HepG2 (cell line): ENCODE data around the gene BAIAP3. TPM values are rescaled to one million over a fixed set of nuclear protein-coding genes. Genes with fewer than 3 reads are reported as not detected.

ENCODE experiments used
- ATAC-seq: fragments of 200-7000 bp; cut with Tn5 transposase; 3 replicates; pipeline ENCODE4 v1.9.1; 2020; ENCODE audit warnings: mild to moderate bottlenecking, moderate library complexity
- BruUV-seq: library from RNA; stranded (reverse); fragments of 400-500 nt; replicated peaks from 2 replicates; lab custom pipeline; 2021; lab: Mats Ljungman, UMichigan
- CTCF ChIA-PET: fragments of 300-600 bp; formaldehyde crosslinking; extraction: SDS; loops from one replicate; lab custom pipeline; 2021; ENCODE audit warnings: low total read pairs, inconsistent platforms, low intra/inter-chr PET ratio; lab: Yijun Ruan, JAX
- POLR2A ChIA-PET: fragments of 350-600 bp; sonication (Branson Sonifier 250); formaldehyde crosslinking; loops from one replicate; lab custom pipeline; 2020; ENCODE audit warnings: antibody characterized with exemption, inconsistent platforms; lab: Yijun Ruan, JAX
- DNase-seq: peaks from one replicate; pipeline ENCODE4 v3.0.0-alpha.2; 2015; ENCODE audit warnings: low spot score
- FAIRE-seq: peaks from 3 replicates; lab custom pipeline; 2011; peaks lifted over from hg19 to GRCh38; lab: Jason Lieb, UNC
- H2AFZ ChIP-seq: one replicate; pipeline ENCODE4 v1.6.1; 2011; ENCODE audit warnings: low read length, inconsistent platforms
- H3K27ac ChIP-seq: fragments of 300-600 bp; 3 replicates; pipeline ENCODE4 v1.8.0; 2011; ENCODE audit warnings: mixed run types, mild to moderate bottlenecking, mixed read lengths, low read length, inconsistent platforms; ENCODE audit not compliant: insufficient read depth; ENCODE audit errors: extremely low read length
- H3K27me3 ChIP-seq, 2 experiments: fragments of 200-600 bp in 1 of 2; 2 replicates in 1 of 2; 3 replicates in 1 of 2; pipeline versions ENCODE4 v1.6.0 to v1.8.0; 2011; ENCODE audit warnings: low read length in 2 of 2, mild to moderate bottlenecking in 2 of 2, moderate library complexity in 2 of 2, inconsistent platforms in 1 of 2; ENCODE audit not compliant: insufficient read depth in 2 of 2, control insufficient read depth in 1 of 2
- H3K36me3 ChIP-seq, 2 experiments: fragments of 200-600 bp in 1 of 2; replicated peaks in 1 of 2; 2 replicates in 1 of 2; 3 replicates in 1 of 2; pipeline versions ENCODE4 v1.5.1 to v1.8.0; 2011; ENCODE audit warnings: low read length in 2 of 2, inconsistent platforms in 1 of 2; ENCODE audit not compliant: insufficient read depth in 2 of 2, control insufficient read depth in 1 of 2
- H3K4me1 ChIP-seq: 2 replicates; pipeline ENCODE4 v1.5.1; 2012; ENCODE audit warnings: low read length, inconsistent platforms; ENCODE audit not compliant: insufficient read depth
- H3K4me2 ChIP-seq: 2 replicates; pipeline ENCODE4 v1.6.0; 2011; ENCODE audit warnings: low read depth, low read length, inconsistent platforms
- H3K4me3 ChIP-seq, 3 experiments: fragments of 200-600 bp in 1 of 3; sonication (generic), shearing (Covaris generic) in 1 of 3; replicated peaks in 1 of 3; 2 replicates each; pipeline ENCODE4 v1.5.1; 2011 to 2016; ENCODE audit warnings: low read length in 3 of 3, inconsistent platforms in 2 of 3, low read depth in 2 of 3, mild to moderate bottlenecking in 2 of 3, control low read depth in 1 of 3, mixed read lengths in 1 of 3; ENCODE audit not compliant: insufficient read depth in 1 of 3
- H3K79me2 ChIP-seq: one replicate; pipeline ENCODE4 v1.6.1; 2011; ENCODE audit warnings: low read length, inconsistent platforms; ENCODE audit not compliant: insufficient read depth
- H3K9ac ChIP-seq: 2 replicates; pipeline ENCODE4 v1.6.0; 2011; ENCODE audit warnings: mild to moderate bottlenecking, low read depth, low read length, inconsistent platforms; ENCODE audit not compliant: insufficient read depth
- H3K9me3 ChIP-seq: 2 replicates; pipeline ENCODE4 v1.5.1; 2012; ENCODE audit warnings: mild to moderate bottlenecking, low read length
- H4K20me1 ChIP-seq: 2 replicates; pipeline ENCODE4 v1.6.0; 2011; ENCODE audit warnings: inconsistent platforms, mild to moderate bottlenecking, low read length, moderate library complexity; ENCODE audit not compliant: insufficient read depth
- FLYWCH1 ChIP-seq: sonication (generic); formaldehyde crosslinking; IDR thresholded peaks from 2 replicates; pipeline ENCODE4 v1.8.1; 2023; ENCODE audit warnings: mild to moderate bottlenecking, missing genetic modification reagents
- HNRNPUL1 ChIP-seq: fragments of 200-400 bp; formaldehyde crosslinking; IDR thresholded peaks from 2 replicates; pipeline ENCODE4 v1.6.1; 2017; ENCODE audit warnings: low read depth, mild to moderate bottlenecking, low read length, moderate library complexity
- KDM1A ChIP-seq: IDR thresholded peaks from 2 replicates; pipeline ENCODE4 v1.6.1; 2016; ENCODE audit warnings: missing compliant biosample characterization
- MEIS1 ChIP-seq: sonication (generic); formaldehyde crosslinking; IDR thresholded peaks from 2 replicates; pipeline ENCODE4 v1.9.0; 2021; ENCODE audit warnings: mild to moderate bottlenecking, missing genetic modification reagents, moderate library complexity, borderline replicate concordance
- NFKB2 ChIP-seq: sonication (generic); formaldehyde crosslinking; IDR thresholded peaks from 2 replicates; pipeline ENCODE4 v1.4.0; 2020; ENCODE audit warnings: missing genetic modification reagents, borderline replicate concordance
- ZGPAT ChIP-seq: IDR thresholded peaks from 2 replicates; pipeline ENCODE4 v1.6.1; 2016; ENCODE audit warnings: mild to moderate bottlenecking
- ZNF34 ChIP-seq: sonication (generic); formaldehyde crosslinking; IDR thresholded peaks from 2 replicates; pipeline ENCODE4 v1.4.0; 2020; ENCODE audit warnings: mild to moderate bottlenecking, missing genetic modification reagents, borderline replicate concordance
- ZNF460 ChIP-seq: sonication (generic); formaldehyde crosslinking; IDR thresholded peaks from 2 replicates; pipeline ENCODE4 v1.5.1; 2020; ENCODE audit warnings: missing genetic modification reagents, mild to moderate bottlenecking, borderline replicate concordance
- ZNF512B ChIP-seq: sonication (generic); formaldehyde crosslinking; IDR thresholded peaks from 2 replicates; pipeline ENCODE4 v1.5.1; 2020; ENCODE audit warnings: missing genetic modification reagents, mild to moderate bottlenecking, borderline replicate concordance
- WGBS: methylation state at CpG from one replicate; pipeline ENCODE4 v1.1.6; 2017; ENCODE audit warnings: low lambda C conversion rate; 5-methylcytosine and 5-hydroxymethylcytosine counted together
- in situ Hi-C: cut with HindIII; loops from 2 replicates; pipeline ENCODE4 v1.10.0; 2017; ENCODE audit warnings: low pct_unique_long_range_greater_than_20kb; ENCODE audit not compliant: extremely low pct_ligation_motif_present
- intact Hi-C: fragments of 100-400 bp; cut with micrococcal nuclease; formaldehyde crosslinking; loops from one replicate; pipeline ENCODE4 v1.10.0; 2022; ENCODE audit not compliant: unreplicated experiment
- polyA plus RNA-seq, 8 experiments: library from polyadenylated mRNA; depleted of rRNA in 3 of 8; stranded (reverse) in 7 of 8; unstranded in 1 of 8; fragments of >200 nt; fragmentation: Illumina TruSeq in 4 of 8; extraction: Trizol in 4 of 8; gene quantifications; 2 replicates each; pipeline versions ENCODE4 v1.2.1 to v1.2.3, GENCODE V29; 2011 to 2016; ENCODE audit warnings: low read depth in 4 of 8, missing spikeins in 1 of 8, mixed read lengths in 1 of 8; ENCODE audit not compliant: insufficient read depth in 1 of 8
- total RNA-seq, 5 experiments: library from RNA; depleted of rRNA; stranded (reverse); fragments of >200 nt; fragmentation: Illumina TruSeq; extraction: Trizol; gene quantifications; 2 replicates each; pipeline ENCODE4 v1.2.3, GENCODE V29; 2016; ENCODE audit warnings: low read depth in 1 of 5
- TF ChIP-seq, protein P1 (sequence below): sonication (generic); formaldehyde crosslinking; IDR thresholded peaks from 2 replicates; pipeline ENCODE4 v1.4.0; 2020; ENCODE audit warnings: missing genetic modification reagents
- TF ChIP-seq, protein P2 (sequence below): sonication (generic); formaldehyde crosslinking; IDR thresholded peaks from 2 replicates; pipeline ENCODE4 v1.5.1; 2020; ENCODE audit warnings: mild to moderate bottlenecking, missing genetic modification reagents, moderate library complexity

The BAIAP3 gene
- total and polyA plus RNA-seq, 2 of the 13 experiments (the other 11 are each of a cell fraction or from before 2014, with no cell fraction given): 3.2 to 5.7 TPM

DNA sequence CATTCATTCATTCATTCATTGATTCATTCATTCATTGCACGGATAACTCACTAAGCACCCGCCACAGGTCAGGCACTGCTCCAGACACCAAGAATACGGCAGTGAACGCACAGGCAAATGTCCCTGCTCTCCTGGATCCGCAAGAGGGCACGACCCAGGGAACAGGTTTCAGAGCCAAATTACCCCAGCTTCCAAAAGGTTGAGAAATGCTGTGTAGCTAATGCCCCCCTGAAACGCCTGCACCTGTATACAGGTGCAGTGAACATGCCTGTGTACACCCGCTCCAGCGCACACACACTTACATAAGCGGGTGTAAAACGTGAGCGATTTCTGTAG is 33.6 kb upstream of the BAIAP3 start (continued):
- no peak for TF ChIP-seq HNRNPUL1
- TF ChIP-seq, protein P1, sequence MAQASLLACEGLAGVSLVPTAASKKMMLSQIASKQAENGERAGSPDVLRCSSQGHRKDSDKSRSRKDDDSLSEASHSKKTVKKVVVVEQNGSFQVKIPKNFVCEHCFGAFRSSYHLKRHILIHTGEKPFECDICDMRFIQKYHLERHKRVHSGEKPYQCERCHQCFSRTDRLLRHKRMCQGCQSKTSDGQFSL (CRISPR knock-in tag): no peak

- FAIRE-seq (no peak), DNase-seq (peak; percentile 55), ATAC-seq (peak; percentile 80)
- Histone ChIP-seq H3K4me1 (peaks cover 91% of the 10 kb centered on the region), H3K27ac (no peak overlapping the region), H3K79me2 (no peaks in the 10 kb centered on the region), H3K9me3 (no peaks in the 10 kb centered on the region), H3K9ac (no peak overlapping the region), H3K36me3 (no peaks in the 10 kb centered on the region), H3K27me3 (no peaks in the 10 kb centered on the region), H3K4me3 (peak overlapping the region in 2 of 3 experiments; percentile 13 to 74; a peak in 4 of 6 replicates), H4K20me1 (no peaks in the 10 kb centered on the region), H2AFZ (no peak overlapping the region), H3K4me2 (peak overlapping the region; percentile 94)
- no CpG with 5 or more reads among the region's 42 CpGs for WGBS
- ChIA-PET POLR2A (interaction anchor here (1.2 kb wide), 1 partner anchor 8 kb away, joined by 4 read pairs; the partner anchor contains the start of gene UBE2I), CTCF (no interaction called here)
- intact Hi-C loops (no loop called here), in situ Hi-C loops (no loop called here)
- BruUV-seq: no TSS peak
- no peak; the same call in 1 of the 2 replicates for TF ChIP-seq MEIS1
- TF ChIP-seq FLYWCH1 (CRISPR knock-in tag): no peak
- TF ChIP-seq, protein P2, sequence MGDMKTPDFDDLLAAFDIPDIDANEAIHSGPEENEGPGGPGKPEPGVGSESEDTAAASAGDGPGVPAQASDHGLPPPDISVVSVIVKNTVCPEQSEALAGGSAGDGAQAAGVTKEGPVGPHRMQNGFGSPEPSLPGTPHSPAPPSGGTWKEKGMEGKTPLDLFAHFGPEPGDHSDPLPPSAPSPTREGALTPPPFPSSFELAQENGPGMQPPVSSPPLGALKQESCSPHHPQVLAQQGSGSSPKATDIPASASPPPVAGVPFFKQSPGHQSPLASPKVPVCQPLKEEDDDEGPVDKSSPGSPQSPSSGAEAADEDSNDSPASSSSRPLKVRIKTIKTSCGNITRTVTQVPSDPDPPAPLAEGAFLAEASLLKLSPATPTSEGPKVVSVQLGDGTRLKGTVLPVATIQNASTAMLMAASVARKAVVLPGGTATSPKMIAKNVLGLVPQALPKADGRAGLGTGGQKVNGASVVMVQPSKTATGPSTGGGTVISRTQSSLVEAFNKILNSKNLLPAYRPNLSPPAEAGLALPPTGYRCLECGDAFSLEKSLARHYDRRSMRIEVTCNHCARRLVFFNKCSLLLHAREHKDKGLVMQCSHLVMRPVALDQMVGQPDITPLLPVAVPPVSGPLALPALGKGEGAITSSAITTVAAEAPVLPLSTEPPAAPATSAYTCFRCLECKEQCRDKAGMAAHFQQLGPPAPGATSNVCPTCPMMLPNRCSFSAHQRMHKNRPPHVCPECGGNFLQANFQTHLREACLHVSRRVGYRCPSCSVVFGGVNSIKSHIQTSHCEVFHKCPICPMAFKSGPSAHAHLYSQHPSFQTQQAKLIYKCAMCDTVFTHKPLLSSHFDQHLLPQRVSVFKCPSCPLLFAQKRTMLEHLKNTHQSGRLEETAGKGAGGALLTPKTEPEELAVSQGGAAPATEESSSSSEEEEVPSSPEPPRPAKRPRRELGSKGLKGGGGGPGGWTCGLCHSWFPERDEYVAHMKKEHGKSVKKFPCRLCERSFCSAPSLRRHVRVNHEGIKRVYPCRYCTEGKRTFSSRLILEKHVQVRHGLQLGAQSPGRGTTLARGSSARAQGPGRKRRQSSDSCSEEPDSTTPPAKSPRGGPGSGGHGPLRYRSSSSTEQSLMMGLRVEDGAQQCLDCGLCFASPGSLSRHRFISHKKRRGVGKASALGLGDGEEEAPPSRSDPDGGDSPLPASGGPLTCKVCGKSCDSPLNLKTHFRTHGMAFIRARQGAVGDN (CRISPR knock-in tag): peak; percentile 69
- TF ChIP-seq ZNF460 (CRISPR knock-in tag): no peak
- TF ChIP-seq ZNF34: no peak
- peak; percentile 22; the same call in 1 of the 2 replicates for TF ChIP-seq ZGPAT
- no peak for TF ChIP-seq KDM1A
- no peak for TF ChIP-seq ZNF512B (CRISPR knock-in tag)
- no peak for TF ChIP-seq NFKB2 (CRISPR knock-in tag)
Measured at GRCh38 chr16:1300664-1301476, 32.6 kb upstream of the BAIAP3 start.
